Neural cell (in vitro differentiated cells): ENCODE data around the gene CRP. TPM values are rescaled to one million over a fixed set of nuclear protein-coding genes. Genes with fewer than 3 reads are reported as not detected.

Source experiments
- H2AFZ ChIP-seq: fragments of 200-600, 300-800 bp; sonication (generic), shearing (Covaris generic); 2 replicates; pipeline ENCODE4 v1.6.0; 2014; ENCODE audit warnings: low read depth, mild to moderate bottlenecking, antibody characterized with exemption, low read length, moderate library complexity
- H3F3A ChIP-seq: fragments of 200-600 bp; shearing (Covaris generic); 2 replicates; pipeline ENCODE4 v1.6.1; 2016; ENCODE audit warnings: mild to moderate bottlenecking, moderate library complexity, mixed read lengths, antibody characterized with exemption, low read length; ENCODE audit not compliant: insufficient read depth, poor library complexity, severe bottlenecking
- H3K27ac ChIP-seq: fragments of 200-600, 300-800 bp; sonication (generic), shearing (Covaris generic); 2 replicates; pipeline ENCODE4 v1.5.1; 2014; ENCODE audit warnings: mild to moderate bottlenecking, low read length, moderate library complexity
- H3K27me3 ChIP-seq: fragments of 300-800, 200-600 bp; sonication (generic), shearing (Covaris generic); 2 replicates; pipeline ENCODE4 v1.6.0; 2014; ENCODE audit warnings: mild to moderate bottlenecking, low read depth, low read length, moderate library complexity; ENCODE audit not compliant: insufficient read depth
- H3K36me3 ChIP-seq: fragments of 300-800, 200-600 bp; sonication (generic), shearing (Covaris generic); 2 replicates; pipeline ENCODE4 v1.5.1; 2014; ENCODE audit warnings: mild to moderate bottlenecking, antibody characterized with exemption, low read length, moderate library complexity; ENCODE audit not compliant: insufficient read depth
- H3K4me2 ChIP-seq: fragments of 300-800, 200-600 bp; sonication (generic), shearing (Covaris generic); 2 replicates; pipeline ENCODE4 v1.6.0; 2014; ENCODE audit warnings: mild to moderate bottlenecking, low read length
- H3K4me3 ChIP-seq: fragments of 300-800, 200-600 bp; sonication (generic), shearing (Covaris generic); 2 replicates; pipeline ENCODE4 v1.5.1; 2014; ENCODE audit warnings: mild to moderate bottlenecking, low read length, moderate library complexity
- H3K79me2 ChIP-seq: fragments of 200-600 bp; shearing (Covaris generic); replicated peaks from 2 replicates; pipeline ENCODE4 v1.6.0; 2014; ENCODE audit warnings: mild to moderate bottlenecking, low read length, moderate library complexity; ENCODE audit not compliant: insufficient read depth
- H3K9ac ChIP-seq: fragments of 300-800, 200-600 bp; sonication (generic), shearing (Covaris generic); 2 replicates; pipeline ENCODE4 v1.6.1; 2016; ENCODE audit warnings: mild to moderate bottlenecking, low read length, mixed read lengths
- H3K9me2 ChIP-seq: fragments of 200-600 bp; shearing (Covaris generic); 2 replicates; pipeline ENCODE4 v1.6.1; 2016; ENCODE audit warnings: mild to moderate bottlenecking, low read length, mixed read lengths; ENCODE audit not compliant: insufficient read depth
- H3K9me3 ChIP-seq: fragments of 200-600, 300-800 bp; sonication (generic), shearing (Covaris generic); 2 replicates; pipeline ENCODE4 v1.6.1; 2016; ENCODE audit warnings: mild to moderate bottlenecking, mixed run types, low read length, moderate library complexity, mixed read lengths
- H4K20me1 ChIP-seq: fragments of 200-600 bp; shearing (Covaris generic); 2 replicates; pipeline ENCODE4 v1.6.1; 2016; ENCODE audit warnings: mild to moderate bottlenecking, mixed run types; ENCODE audit not compliant: insufficient read depth
- CTCF ChIP-seq: fragments of 450-650 bp; IDR thresholded peaks from 2 replicates; pipeline ENCODE4 v1.5.1; 2014; ENCODE audit warnings: antibody characterized with exemption, mild to moderate bottlenecking, moderate library complexity; ENCODE audit not compliant: poor library complexity, severe bottlenecking
- EP300 ChIP-seq: fragments of 450-650 bp; conservative IDR thresholded peaks from 2 replicates; pipeline ENCODE4 v1.6.1; 2014; ENCODE audit warnings: antibody characterized with exemption, mild to moderate bottlenecking, moderate library complexity; ENCODE audit not compliant: poor library complexity, severe bottlenecking
- EZH2 ChIP-seq: fragments of 200-600, 300-800 bp; shearing (Covaris generic), sonication (generic); IDR thresholded peaks from 2 replicates; pipeline ENCODE4 v1.6.1; 2014; ENCODE audit warnings: antibody characterized with exemption, low read length, borderline replicate concordance, mild to moderate bottlenecking; ENCODE audit not compliant: insufficient read depth, poor library complexity, severe bottlenecking
- MXI1 ChIP-seq: fragments of 450-650 bp; conservative IDR thresholded peaks from 2 replicates; pipeline ENCODE4 v1.6.1; 2014; ENCODE audit warnings: antibody characterized with exemption, mild to moderate bottlenecking; ENCODE audit not compliant: poor library complexity, severe bottlenecking
- POLR2AphosphoS5 ChIP-seq: IDR thresholded peaks from 2 replicates; pipeline ENCODE4 v1.6.1; 2012
- RAD21 ChIP-seq: fragments of 450-650 bp; conservative IDR thresholded peaks from 2 replicates; pipeline ENCODE4 v1.6.1; 2014; ENCODE audit warnings: antibody characterized with exemption, mild to moderate bottlenecking, moderate library complexity
- REST ChIP-seq: IDR thresholded peaks from 2 replicates; pipeline ENCODE4 v1.6.1; 2012; ENCODE audit warnings: borderline replicate concordance
- SMC3 ChIP-seq: fragments of 450-650 bp; conservative IDR thresholded peaks from 2 replicates; pipeline ENCODE4 v1.6.1; 2014; ENCODE audit warnings: antibody characterized with exemption, mild to moderate bottlenecking, moderate library complexity; ENCODE audit not compliant: poor library complexity
- TAF1 ChIP-seq: IDR thresholded peaks from 2 replicates; pipeline ENCODE4 v1.6.1; 2012; ENCODE audit warnings: low read depth
- polyA plus RNA-seq: library from polyadenylated mRNA; depleted of rRNA; stranded (reverse); fragments of >200 nt; gene quantifications from 2 replicates; pipeline ENCODE4 v1.2.3, GENCODE V29; 2014

The CRP gene
- polyA plus RNA-seq, 1 donor from 2014 or later = 0.98 TPM

- H3K4me2 ChIP-seq = no peak overlapping the region
- no peaks in the 10 kb centered on the region for H3F3A ChIP-seq
- no peaks in the 10 kb centered on the region for H3K9me3 ChIP-seq
- no peaks in the 10 kb centered on the region for H3K36me3 ChIP-seq
- TF ChIP-seq SMC3 = no peak
- no peak for TF ChIP-seq REST
- no peak for TF ChIP-seq CTCF
- TF ChIP-seq EP300 = no peak
- TF ChIP-seq EZH2 = no peak
- no peak for TF ChIP-seq RAD21
- TF ChIP-seq MXI1 = no peak
- TF ChIP-seq POLR2AphosphoS5 = no peak
- TF ChIP-seq TAF1 = no peak
- H3K9me2 ChIP-seq = no peaks in the 10 kb centered on the region
- no peaks in the 10 kb centered on the region for H4K20me1 ChIP-seq
- no peak overlapping the region for H3K4me3 ChIP-seq
- no peaks in the 10 kb centered on the region for H3K27me3 ChIP-seq
- no peak overlapping the region for H2AFZ ChIP-seq
- no peak overlapping the region for H3K9ac ChIP-seq
- H3K79me2 ChIP-seq = no peaks in the 10 kb centered on the region
- no peak overlapping the region for H3K27ac ChIP-seq
Measured at GRCh38 chr1:159699246-159699645, 15.1 kb downstream of the CRP start.

- H3K27me3 ChIP-seq = no peaks in the 10 kb centered on the region
- H3K9me2 ChIP-seq = no peaks in the 10 kb centered on the region
- H2AFZ ChIP-seq = no peak overlapping the region
- no peak overlapping the region for H3K4me3 ChIP-seq
- H3K9me3 ChIP-seq = no peaks in the 10 kb centered on the region
- H3K36me3 ChIP-seq = no peaks in the 10 kb centered on the region
- H3K4me2 ChIP-seq = no peak overlapping the region
- H3K27ac ChIP-seq = no peak overlapping the region
- TF ChIP-seq TAF1 = no peak
- no peak for TF ChIP-seq REST
- TF ChIP-seq SMC3 = no peak
- no peak for TF ChIP-seq EZH2
- TF ChIP-seq MXI1 = no peak
- TF ChIP-seq CTCF = no peak
- no peak for TF ChIP-seq EP300
- no peak for TF ChIP-seq RAD21
- no peak overlapping the region for H3K9ac ChIP-seq
- H3K79me2 ChIP-seq = no peaks in the 10 kb centered on the region
- H4K20me1 ChIP-seq = no peaks in the 10 kb centered on the region
- H3F3A ChIP-seq = no peaks in the 10 kb centered on the region
Measured at GRCh38 chr1:159687511-159687910, 26.9 kb downstream of the CRP start.
